HCT116 (cell line): Measurements from ENCODE around the gene WDR33. TPM values are rescaled to one million over a fixed set of nuclear protein-coding genes. Genes with fewer than 3 reads are reported as not detected.

Experiments used
- ATAC-seq: fragments of 200-7000 bp; cut with Tn5 transposase; 2 replicates; pipeline ENCODE4 v1.9.1; 2020; ENCODE audit warnings: mild to moderate bottlenecking, moderate library complexity
- BruUV-seq: library from RNA; stranded (reverse); fragments of 400-500 nt; replicated peaks from 2 replicates; lab custom pipeline; 2021; lab: Mats Ljungman, UMichigan
- CTCF ChIA-PET: fragments of 300-600 bp; sonication (Branson Sonifier 250); formaldehyde crosslinking; loops from one replicate; lab custom pipeline; 2021; ENCODE audit warnings: antibody characterized with exemption; lab: Charles Lee
- POLR2A ChIA-PET: fragments of 300-600, 350-600 bp; sonication (Branson Sonifier 250); formaldehyde crosslinking; loops from one replicate; lab custom pipeline; 2021; ENCODE audit warnings: antibody characterized with exemption; lab: Charles Lee
- RAD21 ChIA-PET, 2 experiments: fragments of 300-600 bp; sonication (Branson Sonifier 250); formaldehyde crosslinking; loops; one replicate each; lab custom pipeline; 2023; ENCODE audit warnings: low total read pairs in 2 of 2; ENCODE audit not compliant: uncharacterized antibody in 2 of 2, unreplicated experiment in 2 of 2, low non-redundant PET in 1 of 2; lab: Charles Lee
- DNase-seq: peaks from one replicate; pipeline ENCODE4 v3.0.0-alpha.2; 2010; ENCODE audit warnings: low read depth, low spot score
- H2AFZ ChIP-seq: fragments of 200-600 bp; shearing (Covaris generic), sonication (generic); 2 replicates; pipeline ENCODE4 v1.6.1; 2017; ENCODE audit warnings: low read depth, mixed run types, mixed read lengths, antibody characterized with exemption, low read length; ENCODE audit not compliant: poor library complexity, severe bottlenecking
- H3K27ac ChIP-seq: 2 replicates; pipeline ENCODE4 v1.5.1; 2012; ENCODE audit warnings: low read depth, low read length
- H3K27me3 ChIP-seq: fragments of 200-600 bp; sonication (generic); 2 replicates; pipeline ENCODE4 v1.6.1; 2016; ENCODE audit warnings: mixed run types, low read length, mixed read lengths; ENCODE audit not compliant: insufficient read depth
- H3K36me3 ChIP-seq, 2 experiments: fragments of 200-500 bp in 1 of 2; fragments of 200-600 bp in 1 of 2; sonication (Bioruptor generic) in 1 of 2; sonication (generic) in 1 of 2; 2 replicates each; pipeline versions ENCODE4 v1.5.1 to v1.6.1; 2014 to 2016; ENCODE audit warnings: low read length in 2 of 2, inconsistent platforms in 1 of 2, mixed read lengths in 1 of 2, mixed run types in 1 of 2; ENCODE audit not compliant: insufficient read depth in 2 of 2, control insufficient read depth in 1 of 2
- H3K4me1 ChIP-seq, 2 experiments: fragments of 200-600 bp in 1 of 2; sonication (generic) in 1 of 2; 2 replicates each; pipeline versions ENCODE4 v1.5.1 to v1.6.1; 2012 to 2017; ENCODE audit warnings: low read length in 2 of 2, inconsistent platforms in 1 of 2, mild to moderate bottlenecking in 1 of 2, mixed read lengths in 1 of 2, mixed run types in 1 of 2, moderate library complexity in 1 of 2; ENCODE audit not compliant: insufficient read depth in 2 of 2, control insufficient read depth in 1 of 2
- H3K4me2 ChIP-seq: fragments of 200-600 bp; sonication (generic); 2 replicates; pipeline ENCODE4 v1.6.1; 2017; ENCODE audit warnings: mixed run types, low read length, mixed read lengths
- H3K4me3 ChIP-seq, 2 experiments: fragments of 200-600 bp in 1 of 2; sonication (generic) in 1 of 2; replicated peaks in 1 of 2; 2 replicates each; pipeline ENCODE4 v1.5.1; 2011 to 2016; ENCODE audit warnings: low read length in 2 of 2, control low read depth in 1 of 2, low read depth in 1 of 2, mild to moderate bottlenecking in 1 of 2, mixed read lengths in 1 of 2, mixed run types in 1 of 2
- H3K79me2 ChIP-seq: fragments of 200-600 bp; sonication (generic); 2 replicates; pipeline ENCODE4 v1.6.1; 2017; ENCODE audit warnings: mild to moderate bottlenecking, mixed run types, low read length, moderate library complexity, mixed read lengths; ENCODE audit not compliant: insufficient read depth
- H3K9ac ChIP-seq: fragments of 200-600 bp; sonication (generic); 2 replicates; pipeline ENCODE4 v1.6.1; 2016; ENCODE audit warnings: low read length, mixed read lengths
- H3K9me2 ChIP-seq: fragments of 200-600 bp; sonication (generic), shearing (Covaris generic); 2 replicates; pipeline ENCODE4 v1.6.1; 2017; ENCODE audit warnings: mixed run types, mild to moderate bottlenecking, moderate library complexity; ENCODE audit not compliant: insufficient read depth
- H3K9me3 ChIP-seq, 2 experiments: fragments of 200-500 bp in 1 of 2; fragments of 200-600 bp in 1 of 2; sonication (Bioruptor generic) in 1 of 2; sonication (generic) in 1 of 2; 2 replicates each; pipeline ENCODE4 v1.6.1; 2014 to 2017; ENCODE audit warnings: low read length in 2 of 2, mixed read lengths in 2 of 2, inconsistent platforms in 1 of 2, low read depth in 1 of 2, mild to moderate bottlenecking in 1 of 2, mixed run types in 1 of 2, moderate library complexity in 1 of 2; ENCODE audit not compliant: control insufficient read depth in 1 of 2, insufficient read depth in 1 of 2
- H4K20me1 ChIP-seq: fragments of 200-600 bp; sonication (generic), shearing (Covaris generic); 2 replicates; pipeline ENCODE4 v1.6.1; 2017; ENCODE audit warnings: mixed run types, mild to moderate bottlenecking, moderate library complexity; ENCODE audit not compliant: insufficient read depth
- CBX3 ChIP-seq: IDR thresholded peaks from 2 replicates; pipeline ENCODE4 v1.6.1; 2012; ENCODE audit warnings: low read depth
- CEBPB ChIP-seq: IDR thresholded peaks from 2 replicates; pipeline ENCODE4 v1.6.1; 2012; ENCODE audit warnings: low read depth
- ELF1 ChIP-seq: IDR thresholded peaks from 2 replicates; pipeline ENCODE4 v1.6.1; 2012; ENCODE audit warnings: low read depth, borderline replicate concordance
- EZH2 ChIP-seq: fragments of 200-600 bp; sonication (generic); IDR thresholded peaks from 2 replicates; pipeline ENCODE4 v1.6.1; 2017; ENCODE audit warnings: antibody characterized with exemption, mixed run types
- JUND ChIP-seq: IDR thresholded peaks from 2 replicates; pipeline ENCODE4 v1.6.1; 2012
- POLR2A ChIP-seq: IDR thresholded peaks from 2 replicates; pipeline ENCODE4 v1.7.0; 2011; ENCODE audit warnings: borderline replicate concordance; ENCODE audit not compliant: insufficient read depth, insufficient read length; ENCODE audit errors: extremely low read depth
- POLR2AphosphoS5 ChIP-seq: IDR thresholded peaks from 2 replicates; pipeline ENCODE4 v1.6.1; 2011; ENCODE audit warnings: mild to moderate bottlenecking, low read depth, low read length, moderate library complexity
- SIN3A ChIP-seq: IDR thresholded peaks from 2 replicates; pipeline ENCODE4 v1.6.1; 2012; ENCODE audit warnings: low read depth
- SRF ChIP-seq: IDR thresholded peaks from 2 replicates; pipeline ENCODE4 v1.6.1; 2012; ENCODE audit warnings: low read depth
- YY1 ChIP-seq: IDR thresholded peaks from 2 replicates; pipeline ENCODE4 v1.6.1; 2011; ENCODE audit warnings: low read length, low read depth, moderate library complexity, mild to moderate bottlenecking; ENCODE audit not compliant: insufficient replicate concordance; ENCODE audit errors: extremely low read depth
- intact Hi-C: fragments of 100-400 bp; cut with micrococcal nuclease; formaldehyde crosslinking; loops from 2 replicates; pipeline ENCODE4 v1.10.0; 2022
- total RNA-seq: library from RNA; stranded (reverse); gene quantifications from one replicate; pipeline ENCODE4 v1.2.1, GENCODE V29; 2021; ENCODE audit not compliant: unreplicated experiment
- TF ChIP-seq, protein P1 (sequence below), 3 experiments: fragments of 200-600 bp in 1 of 3; sonication (generic) in 1 of 3; IDR thresholded peaks in 2 of 3; conservative IDR thresholded peaks in 1 of 3; 2 replicates each; pipeline ENCODE4 v1.5.1; 2012 to 2017; ENCODE audit warnings: low read depth in 2 of 3, low read length in 2 of 3, antibody characterized with exemption in 1 of 3, borderline replicate concordance in 1 of 3, control low read depth in 1 of 3, mild to moderate bottlenecking in 1 of 3, mixed read lengths in 1 of 3, mixed run types in 1 of 3, moderate library complexity in 1 of 3; ENCODE audit not compliant: insufficient read depth in 1 of 3

The WDR33 gene
- total RNA-seq, 1 experiment from 2014 or later: 52.5 TPM

DNA sequence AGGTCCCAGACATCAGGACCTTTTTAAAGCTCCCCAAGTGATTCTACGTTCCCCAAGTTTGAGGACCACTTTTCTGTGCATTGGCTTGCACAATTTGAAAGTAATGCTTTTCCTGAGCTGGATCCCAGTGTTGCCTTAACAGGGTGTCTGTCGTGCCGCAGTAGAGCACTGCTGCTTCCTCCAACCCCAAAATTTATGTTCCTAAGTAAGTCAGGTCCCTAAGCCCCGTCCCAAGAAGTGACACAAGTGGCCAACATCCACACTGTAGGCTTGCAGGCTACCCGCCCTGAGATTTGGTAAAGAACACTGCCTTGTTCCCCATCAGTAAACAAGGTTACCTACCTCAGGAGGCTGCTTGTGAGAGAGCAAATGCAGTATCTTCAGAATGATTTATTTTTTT, 107.7 kb downstream of the WDR33 start:
- Histone ChIP-seq H3K4me2 (peak overlapping the region; percentile 83; the same call in 1 of the 2 replicates), H4K20me1 (no peaks in the 10 kb centered on the region), H3K27me3 (no peaks in the 10 kb centered on the region), H3K79me2 (peaks cover 13% of the 10 kb centered on the region), H3K9ac (no peak overlapping the region), H3K36me3 (peaks cover 6 to 15% of the 10 kb centered on the region in 2 experiments), H3K9me3 (no peaks in the 10 kb centered on the region), H2AFZ (no peak overlapping the region), H3K9me2 (no peaks in the 10 kb centered on the region), H3K4me3 (no peak overlapping the region), H3K27ac (no peak overlapping the region), H3K4me1 (peaks cover 13 to 32% of the 10 kb centered on the region in 2 experiments)
- intact Hi-C loops: no loop called here
- RAD21 ChIA-PET: no interaction called here
- POLR2A ChIA-PET: no interaction called here
- no peak for DNase-seq
- CTCF ChIA-PET: no interaction called here
- no TSS peak for BruUV-seq
- no peak for ATAC-seq
- TF ChIP-seq POLR2AphosphoS5 (0 out of 2 replicates have a peak, but pooled peaks have one; percentile 22), POLR2A (no peak), SRF (no peak), YY1 (no peak), SIN3A (no peak)

DNA sequence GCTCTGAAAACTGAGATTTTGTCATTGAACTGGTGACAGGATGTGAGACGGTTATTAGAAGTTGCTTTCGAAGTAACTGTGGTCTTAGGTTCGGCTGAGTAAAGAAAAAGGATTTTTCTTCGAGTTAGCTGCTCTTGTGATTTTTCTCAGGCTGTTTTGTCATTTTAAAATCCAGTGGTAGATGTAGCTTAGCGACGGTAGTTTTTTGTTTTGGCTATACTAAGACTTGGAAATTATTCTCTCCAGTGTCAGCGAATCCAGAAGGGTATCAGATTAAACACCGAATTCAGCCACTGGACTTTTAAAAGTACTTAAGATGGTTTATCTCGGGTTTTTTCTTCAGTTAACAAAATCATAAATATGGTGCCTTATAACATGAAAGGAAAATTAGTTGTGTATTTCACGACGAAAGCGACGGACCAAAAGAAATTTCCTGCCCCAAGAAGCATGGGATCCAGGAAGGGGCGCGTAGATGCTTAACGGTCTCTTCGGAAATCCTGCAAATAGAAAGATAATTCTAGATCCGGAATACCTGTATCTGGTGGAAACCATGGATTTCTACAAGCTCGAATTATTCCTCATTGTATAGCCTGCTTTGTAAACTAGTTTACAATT, 108.5 kb downstream of the WDR33 start:
- Histone ChIP-seq H3K9ac (peak overlapping the region; percentile 79), H3K9me3 (no peaks in the 10 kb centered on the region), H3K27ac (peak overlapping the region; percentile 98), H3K4me2 (peak overlapping the region; percentile 83), H3K27me3 (no peaks in the 10 kb centered on the region), H3K9me2 (no peaks in the 10 kb centered on the region), H2AFZ (no peak overlapping the region), H3K79me2 (peaks cover 13% of the 10 kb centered on the region), H3K4me1 (peaks cover 13 to 32% of the 10 kb centered on the region in 2 experiments), H3K36me3 (peaks cover 6 to 10% of the 10 kb centered on the region in 2 experiments), H3K4me3 (peak overlapping the region; percentile 59 to 72), H4K20me1 (no peaks in the 10 kb centered on the region)
- BruUV-seq: TSS peak; percentile 82
- ChIA-PET RAD21 (no interaction called here), CTCF (interaction anchor here (0.9 kb wide), 1 partner anchor 111 kb away, joined by 4 read pairs; no protein-coding TSS in a partner anchor), POLR2A (no interaction called here)
- intact Hi-C loops: no loop called here
- TF ChIP-seq SRF (no peak), EZH2 (no peak), JUND (peak; percentile 7; the same call in 1 of the 2 replicates), CBX3 (0 out of 2 replicates have a peak, but pooled peaks have one; percentile 2), ELF1 (no peak; the same call in 1 of the 2 replicates), CEBPB (no peak)
- TF ChIP-seq, protein P1, sequence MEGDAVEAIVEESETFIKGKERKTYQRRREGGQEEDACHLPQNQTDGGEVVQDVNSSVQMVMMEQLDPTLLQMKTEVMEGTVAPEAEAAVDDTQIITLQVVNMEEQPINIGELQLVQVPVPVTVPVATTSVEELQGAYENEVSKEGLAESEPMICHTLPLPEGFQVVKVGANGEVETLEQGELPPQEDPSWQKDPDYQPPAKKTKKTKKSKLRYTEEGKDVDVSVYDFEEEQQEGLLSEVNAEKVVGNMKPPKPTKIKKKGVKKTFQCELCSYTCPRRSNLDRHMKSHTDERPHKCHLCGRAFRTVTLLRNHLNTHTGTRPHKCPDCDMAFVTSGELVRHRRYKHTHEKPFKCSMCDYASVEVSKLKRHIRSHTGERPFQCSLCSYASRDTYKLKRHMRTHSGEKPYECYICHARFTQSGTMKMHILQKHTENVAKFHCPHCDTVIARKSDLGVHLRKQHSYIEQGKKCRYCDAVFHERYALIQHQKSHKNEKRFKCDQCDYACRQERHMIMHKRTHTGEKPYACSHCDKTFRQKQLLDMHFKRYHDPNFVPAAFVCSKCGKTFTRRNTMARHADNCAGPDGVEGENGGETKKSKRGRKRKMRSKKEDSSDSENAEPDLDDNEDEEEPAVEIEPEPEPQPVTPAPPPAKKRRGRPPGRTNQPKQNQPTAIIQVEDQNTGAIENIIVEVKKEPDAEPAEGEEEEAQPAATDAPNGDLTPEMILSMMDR (IDR thresholded peaks at IDR 0.05 in 2 of 3, conservative IDR thresholded peaks at IDR 0.05 in 1 of 3; ENCODE audit: borderline replicate concordance in 1 of 3, insufficient read depth in 1 of 3, low read depth in 2 of 3, low read length in 2 of 3): no peak
- ATAC-seq: no peak
- no peak for DNase-seq
